DOHH2 (cell line): ENCODE measurements around the gene RBFOX1.

Experiments used
- H3F3A ChIP-seq: fragments of 200-600 bp; sonication (generic), shearing (Covaris generic); 2 replicates; pipeline ENCODE4 v1.6.0; 2016; ENCODE audit warnings: antibody characterized with exemption, mild to moderate bottlenecking; ENCODE audit not compliant: control insufficient read depth, insufficient read depth
- H3K27ac ChIP-seq: fragments of 200-600 bp; sonication (generic); 2 replicates; pipeline ENCODE4 v1.5.1; 2014; ENCODE audit warnings: low read depth, mild to moderate bottlenecking, low read length, moderate library complexity
- H3K27me3 ChIP-seq: fragments of 200-600 bp; sonication (generic); 2 replicates; pipeline ENCODE4 v1.6.1; 2014; ENCODE audit warnings: mild to moderate bottlenecking, low read length, mixed read lengths; ENCODE audit not compliant: control insufficient read depth
- H3K36me3 ChIP-seq: fragments of 200-600 bp; sonication (generic); 2 replicates; pipeline ENCODE4 v1.6.1; 2014; ENCODE audit warnings: mild to moderate bottlenecking, low read length, moderate library complexity, mixed read lengths; ENCODE audit not compliant: control insufficient read depth
- H3K4me1 ChIP-seq: fragments of 200-600 bp; sonication (generic); 2 replicates; pipeline ENCODE4 v1.6.1; 2014; ENCODE audit warnings: mild to moderate bottlenecking, low read length, mixed read lengths; ENCODE audit not compliant: control insufficient read depth
- H3K4me2 ChIP-seq: fragments of 200-600 bp; sonication (generic); 2 replicates; pipeline ENCODE4 v1.6.0; 2014; ENCODE audit warnings: mild to moderate bottlenecking, low read length, moderate library complexity
- H3K4me3 ChIP-seq: fragments of 200-600 bp; sonication (generic); 2 replicates; pipeline ENCODE4 v1.5.1; 2014; ENCODE audit warnings: mild to moderate bottlenecking, low read length, mixed read lengths
- H3K79me2 ChIP-seq: fragments of 200-600 bp; sonication (generic); 2 replicates; pipeline ENCODE4 v1.6.1; 2014; ENCODE audit warnings: mild to moderate bottlenecking, low read length, mixed read lengths; ENCODE audit not compliant: control insufficient read depth
- H3K9me2 ChIP-seq: fragments of 200-600 bp; sonication (generic); replicated peaks from 2 replicates; pipeline ENCODE4 v1.6.1; 2014; ENCODE audit warnings: mild to moderate bottlenecking, low read length, mixed read lengths; ENCODE audit not compliant: control insufficient read depth
- H3K9me3 ChIP-seq: fragments of 200-600 bp; sonication (generic); 2 replicates; pipeline ENCODE4 v1.6.1; 2014; ENCODE audit warnings: antibody characterized with exemption, low read length, mixed read lengths; ENCODE audit not compliant: control insufficient read depth, insufficient read depth
- H4K20me1 ChIP-seq: fragments of 200-600 bp; sonication (generic); 2 replicates; pipeline ENCODE4 v1.6.0; 2014; ENCODE audit warnings: low read depth, mild to moderate bottlenecking, antibody characterized with exemption, low read length, moderate library complexity; ENCODE audit not compliant: control insufficient read depth, insufficient read depth
- EZH2phosphoT487 ChIP-seq: fragments of 200-600 bp; sonication (generic); IDR thresholded peaks from 2 replicates; pipeline ENCODE4 v1.6.1; 2017; ENCODE audit warnings: borderline replicate concordance, mild to moderate bottlenecking, antibody characterized with exemption, low read length, moderate library complexity, mixed read lengths
- TF ChIP-seq, protein P1 (sequence below): fragments of 200-600 bp; sonication (generic); IDR thresholded peaks from one replicate; pipeline ENCODE4 v1.5.1; 2014; ENCODE audit warnings: antibody characterized with exemption, mild to moderate bottlenecking, low read depth, low read length; ENCODE audit not compliant: poor library complexity, severe bottlenecking

Gene RBFOX1

DNA sequence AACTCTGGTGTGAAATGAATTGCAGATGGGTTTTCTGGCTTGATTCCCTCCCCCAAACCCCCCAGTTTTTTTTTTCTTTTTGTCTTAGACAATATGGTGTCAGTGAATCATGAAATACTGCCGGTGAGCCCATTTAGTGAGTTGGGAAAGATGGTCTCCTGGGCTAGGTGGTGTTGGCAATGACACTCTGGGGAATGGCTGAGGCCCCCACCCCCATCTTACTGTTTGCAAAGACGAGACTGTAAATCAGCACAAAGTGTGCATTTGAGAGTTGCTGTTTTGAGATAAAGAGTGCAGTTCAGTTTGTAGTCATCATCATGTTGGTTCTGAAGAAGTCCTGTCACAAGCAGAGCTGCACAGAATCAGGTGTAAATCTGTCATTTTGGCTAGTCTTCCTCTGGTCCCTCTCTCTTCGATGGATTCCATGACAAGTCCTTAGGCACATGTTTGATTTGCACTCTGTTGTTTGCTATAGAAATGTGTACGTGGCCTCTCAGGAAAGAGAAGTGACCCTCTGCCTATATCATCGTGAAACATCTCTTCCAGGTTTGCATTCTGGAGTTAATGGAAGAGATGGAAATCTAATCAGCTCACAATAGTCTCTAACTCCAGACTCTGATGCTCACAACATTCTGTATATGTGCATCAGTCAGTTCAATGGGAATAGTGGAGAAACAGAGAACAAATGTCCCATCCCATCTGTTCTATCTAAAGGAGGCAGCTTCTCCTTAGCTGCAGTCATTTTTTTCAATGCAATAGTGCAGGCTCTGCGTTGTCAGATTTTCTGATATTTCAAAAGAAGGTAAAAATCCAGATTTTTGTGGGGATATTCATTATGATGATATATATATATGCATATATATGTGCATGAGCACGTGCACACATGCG is 34.6 kb downstream of the RBFOX1 start:
- Histone ChIP-seq H3K4me2 (no peak overlapping the region), H3K79me2 (no peaks in the 10 kb centered on the region), H3K27me3 (no peaks in the 10 kb centered on the region), H3K27ac (no peak overlapping the region), H3F3A (no peaks in the 10 kb centered on the region), H4K20me1 (no peaks in the 10 kb centered on the region), H3K9me2 (no peaks in the 10 kb centered on the region), H3K4me3 (no peak overlapping the region), H3K36me3 (no peaks in the 10 kb centered on the region), H3K4me1 (no peaks in the 10 kb centered on the region), H3K9me3 (peaks cover 13% of the 10 kb centered on the region; the same call in 1 of the 2 replicates)
- TF ChIP-seq, protein P1, sequence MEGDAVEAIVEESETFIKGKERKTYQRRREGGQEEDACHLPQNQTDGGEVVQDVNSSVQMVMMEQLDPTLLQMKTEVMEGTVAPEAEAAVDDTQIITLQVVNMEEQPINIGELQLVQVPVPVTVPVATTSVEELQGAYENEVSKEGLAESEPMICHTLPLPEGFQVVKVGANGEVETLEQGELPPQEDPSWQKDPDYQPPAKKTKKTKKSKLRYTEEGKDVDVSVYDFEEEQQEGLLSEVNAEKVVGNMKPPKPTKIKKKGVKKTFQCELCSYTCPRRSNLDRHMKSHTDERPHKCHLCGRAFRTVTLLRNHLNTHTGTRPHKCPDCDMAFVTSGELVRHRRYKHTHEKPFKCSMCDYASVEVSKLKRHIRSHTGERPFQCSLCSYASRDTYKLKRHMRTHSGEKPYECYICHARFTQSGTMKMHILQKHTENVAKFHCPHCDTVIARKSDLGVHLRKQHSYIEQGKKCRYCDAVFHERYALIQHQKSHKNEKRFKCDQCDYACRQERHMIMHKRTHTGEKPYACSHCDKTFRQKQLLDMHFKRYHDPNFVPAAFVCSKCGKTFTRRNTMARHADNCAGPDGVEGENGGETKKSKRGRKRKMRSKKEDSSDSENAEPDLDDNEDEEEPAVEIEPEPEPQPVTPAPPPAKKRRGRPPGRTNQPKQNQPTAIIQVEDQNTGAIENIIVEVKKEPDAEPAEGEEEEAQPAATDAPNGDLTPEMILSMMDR = no peak
- TF ChIP-seq EZH2phosphoT487 = no peak

DNA sequence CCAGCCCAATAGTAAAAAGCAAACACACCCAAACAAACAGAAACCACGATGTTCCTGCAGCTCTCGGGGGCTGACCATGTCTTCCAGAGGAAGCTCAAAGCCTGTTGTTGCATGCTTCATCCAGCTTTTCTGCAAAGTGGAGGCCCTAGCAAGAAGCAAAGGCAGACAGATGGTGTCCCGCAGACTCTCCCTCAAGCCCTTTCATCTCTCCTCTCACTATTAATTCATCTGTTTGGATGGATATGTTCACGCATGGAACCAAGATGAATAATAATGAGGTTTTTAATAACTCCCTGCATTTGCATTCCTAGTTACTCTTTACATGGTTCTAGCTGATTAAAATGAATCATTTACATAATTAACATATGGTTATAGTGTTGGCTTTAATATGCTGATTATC is 36.6 kb downstream of the RBFOX1 start:
- Histone ChIP-seq H3K4me1 (no peaks in the 10 kb centered on the region), H3K79me2 (no peaks in the 10 kb centered on the region), H3K27ac (no peak overlapping the region), H3K4me3 (no peak overlapping the region), H3K9me2 (no peaks in the 10 kb centered on the region), H3K9me3 (peaks cover 7% of the 10 kb centered on the region; the same call in 1 of the 2 replicates), H3K36me3 (no peaks in the 10 kb centered on the region), H4K20me1 (no peaks in the 10 kb centered on the region), H3K4me2 (no peak overlapping the region), H3F3A (no peaks in the 10 kb centered on the region), H3K27me3 (no peaks in the 10 kb centered on the region)
- TF ChIP-seq, protein P1 = no peak
- TF ChIP-seq EZH2phosphoT487 = no peak

- Histone ChIP-seq H3K9me3 (no peaks in the 10 kb centered on the region), H3K4me1 (no peaks in the 10 kb centered on the region), H3K27ac (no peak overlapping the region), H3K27me3 (no peaks in the 10 kb centered on the region), H3K9me2 (no peaks in the 10 kb centered on the region), H3K4me3 (no peak overlapping the region), H3K36me3 (no peaks in the 10 kb centered on the region), H3F3A (no peaks in the 10 kb centered on the region), H4K20me1 (no peaks in the 10 kb centered on the region), H3K4me2 (no peak overlapping the region), H3K79me2 (no peaks in the 10 kb centered on the region)
- TF ChIP-seq EZH2phosphoT487 = no peak
- TF ChIP-seq, protein P1 = no peak
Measured at GRCh38 chr16:7372095-7372494, 39.5 kb downstream of the RBFOX1 start.
